PC-9 (cell line): ENCODE data around the gene PGAP3.

Source experiments
- CTCF ChIP-seq: fragments of 200-600 bp; sonication (generic); conservative IDR thresholded peaks from 2 replicates; pipeline ENCODE4 v1.6.1; 2017; ENCODE audit warnings: mixed run types, antibody characterized with exemption, mild to moderate bottlenecking, moderate library complexity
- EZH2 ChIP-seq: fragments of 200-600 bp; sonication (generic); IDR thresholded peaks from 2 replicates; pipeline ENCODE4 v1.8.0; 2017; ENCODE audit warnings: antibody characterized with exemption, low read depth

GRCh38 chr17:39663340-39663687 lies 24.5 kb downstream of the PGAP3 start:
- TF ChIP-seq EZH2, result no peak
- no peak for TF ChIP-seq CTCF
